Natural killer cell treated with Interleukin-12 subunit alpha and Interleukin-12 subunit beta and Interleukin-15 and Interleukin-18, amount 100 ng/mL, for 72 hours (primary cell): ENCODE results near the gene CA6. TPM values are rescaled to one million over a fixed set of nuclear protein-coding genes. Genes with fewer than 3 reads are reported as not detected.
"Not testable (repeated sequence)": the region's sequence is repeated elsewhere in the genome, so short reads cannot be mapped to it uniquely, and the experiment has no call there.

Experiments used
- ATAC-seq, 2 donors: fragments of 150-1000 bp; cut with Tn5 transposase in 1 of 2; sonication (Bioruptor Pico), chemical (Tn5 transposase) in 1 of 2; 2 replicates each; pipeline ENCODE4 v1.10.0; 2021
- DNase-seq: peaks from one replicate; pipeline ENCODE4 v3.0.0; 2022; ENCODE audit warnings: low spot score
- H3K27ac Mint-ChIP-seq, 2 donors: 1 replicate in 1 of 2; 2 replicates in 1 of 2; pipeline ENCODE4 v1.8.0; 2022; ENCODE audit warnings: mixed read lengths in 2 of 2, mild to moderate bottlenecking in 1 of 2, moderate library complexity in 1 of 2
- H3K27me3 Mint-ChIP-seq, 2 donors: 1 replicate in 1 of 2; 2 replicates in 1 of 2; pipeline ENCODE4 v1.8.0; 2022; ENCODE audit warnings: mixed read lengths in 2 of 2
- H3K36me3 Mint-ChIP-seq: one replicate; pipeline ENCODE4 v1.8.0; 2022; ENCODE audit warnings: mixed read lengths
- H3K4me1 Mint-ChIP-seq, 2 donors: 1 replicate in 1 of 2; 2 replicates in 1 of 2; pipeline ENCODE4 v1.8.0; 2022; ENCODE audit warnings: low read depth in 2 of 2, mixed read lengths in 2 of 2, mild to moderate bottlenecking in 1 of 2
- H3K4me3 Mint-ChIP-seq: one replicate; pipeline ENCODE4 v1.8.0; 2022; ENCODE audit warnings: mixed read lengths
- H3K9me3 Mint-ChIP-seq: 2 replicates; pipeline ENCODE4 v1.8.0; 2022; ENCODE audit warnings: mixed read lengths
- total RNA-seq, 2 donors: library from RNA; stranded (reverse); gene quantifications; one replicate each; pipeline ENCODE4 v1.2.3, GENCODE V29; 2022

The CA6 gene
- total RNA-seq, 2 donors from 2014 or later, result not detected

DNA sequence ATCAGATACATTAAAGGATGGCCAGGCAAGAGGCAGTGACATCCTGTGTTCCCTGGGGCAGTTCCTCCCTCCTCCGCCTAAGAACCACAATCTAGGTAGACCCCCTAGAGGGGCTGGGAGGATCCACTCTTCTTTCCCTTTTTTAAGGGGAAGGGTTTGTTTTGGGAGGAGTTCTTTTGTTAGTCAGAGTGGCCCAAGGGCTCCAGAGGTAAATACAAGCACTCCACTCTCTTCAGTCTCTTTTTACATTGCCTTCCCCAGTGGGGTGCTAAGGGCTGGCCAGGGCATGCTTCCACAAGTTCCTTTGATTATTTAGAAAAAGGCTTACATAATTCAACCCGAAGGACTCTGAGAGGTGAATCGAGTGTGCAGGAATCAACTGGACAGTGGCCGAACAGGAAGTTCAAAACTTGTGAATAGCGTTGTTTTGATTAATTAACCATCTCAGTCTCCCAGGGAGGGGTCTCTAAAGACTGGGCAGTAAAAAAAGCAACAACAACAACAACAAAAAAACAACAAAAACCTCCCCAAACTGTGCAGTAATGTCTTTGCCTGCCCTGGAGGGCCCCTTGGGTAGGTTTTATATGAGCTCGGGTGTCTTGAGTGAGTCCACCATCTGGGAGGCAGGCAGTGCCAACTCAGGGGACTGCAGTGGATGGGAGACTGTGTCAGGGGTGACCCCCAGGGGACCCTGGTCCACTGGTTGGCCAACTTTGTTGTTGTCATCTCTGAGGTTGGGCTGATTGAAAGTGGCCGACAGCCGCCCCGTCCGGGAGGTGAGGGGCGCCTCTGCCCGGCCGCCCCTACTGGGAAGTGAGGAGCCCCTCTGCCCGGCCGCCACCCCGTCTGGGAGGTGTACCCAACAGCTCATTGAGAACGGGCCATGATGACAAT, 34.0 kb upstream of the CA6 start:
- H3K27me3 Mint-ChIP-seq, result peaks cover 7 to 8% of the 10 kb centered on the region in 2 donors
- H3K36me3 Mint-ChIP-seq, result no peaks in the 10 kb centered on the region
- H3K4me3 Mint-ChIP-seq, result no peak overlapping the region
- H3K27ac Mint-ChIP-seq, result no peak overlapping the region
- peaks cover 0 to 4% of the 10 kb centered on the region in 2 donors for H3K4me1 Mint-ChIP-seq
- DNase-seq (no peak), ATAC-seq (no peak)
- no peaks in the 10 kb centered on the region for H3K9me3 Mint-ChIP-seq

DNA sequence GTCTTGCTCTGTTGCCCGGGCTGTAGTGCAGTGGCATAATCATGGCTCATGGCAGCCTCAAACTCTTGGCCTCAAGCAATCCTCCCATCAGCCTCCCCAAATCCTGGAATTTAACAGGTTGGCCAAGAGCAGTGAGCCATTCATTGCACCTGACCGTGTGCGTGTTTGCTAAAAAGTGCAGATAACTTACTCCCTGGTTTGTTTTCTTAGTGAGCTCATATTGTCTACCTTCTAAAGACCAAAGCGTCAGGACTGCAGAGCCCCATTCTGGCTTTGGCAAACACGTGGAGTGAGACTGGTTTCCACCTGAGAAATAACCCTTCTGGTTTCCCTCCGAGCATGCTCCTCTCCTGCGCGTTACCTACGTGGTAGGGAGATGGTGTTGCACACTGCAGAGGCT, 32.2 kb upstream of the CA6 start:
- H3K27ac Mint-ChIP-seq, result no peak overlapping the region
- H3K9me3 Mint-ChIP-seq, result no peaks in the 10 kb centered on the region
- no peaks in the 10 kb centered on the region for H3K36me3 Mint-ChIP-seq
- ATAC-seq (no peak), DNase-seq (no peak)
- peaks cover 4 to 5% of the 10 kb centered on the region in 2 donors for H3K4me1 Mint-ChIP-seq
- H3K4me3 Mint-ChIP-seq, result no peak overlapping the region
- H3K27me3 Mint-ChIP-seq, result peaks cover 7 to 8% of the 10 kb centered on the region in 2 donors

DNA sequence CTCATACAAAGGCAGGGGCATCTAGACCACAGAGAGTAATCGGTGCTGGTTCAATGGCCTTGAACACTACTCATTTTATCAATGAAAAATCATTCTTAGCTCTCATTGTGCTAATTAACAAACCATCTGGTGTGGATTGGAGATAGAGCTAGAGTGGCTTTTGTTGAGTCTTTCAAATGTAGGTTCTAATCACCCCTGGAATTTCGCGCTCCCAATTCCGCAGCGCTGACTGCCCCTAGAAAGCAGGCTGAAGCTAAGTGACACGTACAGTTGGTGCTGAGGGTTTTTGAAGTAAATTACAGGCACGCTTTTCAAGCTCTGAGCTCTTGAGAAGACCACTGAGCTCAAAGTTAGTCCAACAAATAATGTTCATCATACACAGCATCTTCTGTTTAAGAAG, 31.2 kb upstream of the CA6 start:
- Mint-ChIP-seq H3K27ac (no peak overlapping the region), H3K9me3 (no peaks in the 10 kb centered on the region), H3K4me1 (peaks cover 4 to 5% of the 10 kb centered on the region in 2 donors), H3K27me3 (peaks cover 7 to 8% of the 10 kb centered on the region in 2 donors), H3K36me3 (no peaks in the 10 kb centered on the region), H3K4me3 (no peak overlapping the region)
- ATAC-seq (no peak), DNase-seq (no peak)

DNA sequence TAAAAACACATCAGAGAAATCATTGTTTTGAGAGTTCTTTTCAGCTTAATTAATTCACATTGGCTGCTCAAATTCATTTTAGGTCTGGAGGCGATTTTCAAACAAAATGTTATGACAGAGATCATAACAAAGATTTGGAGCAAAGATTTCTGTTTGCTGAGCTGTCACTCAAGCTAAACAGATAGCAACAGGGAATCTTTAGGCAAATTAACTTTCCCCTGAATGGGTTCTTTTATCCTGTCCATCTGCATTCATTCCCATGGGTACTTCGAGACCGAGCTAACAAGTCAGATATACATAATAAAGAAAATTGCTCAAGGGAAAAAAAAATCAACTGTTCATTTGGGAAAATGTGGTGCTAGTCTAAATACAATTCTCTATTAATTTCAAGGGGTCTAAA, 30.2 kb upstream of the CA6 start:
- ATAC-seq, result no peak
- no peak for DNase-seq

DNA sequence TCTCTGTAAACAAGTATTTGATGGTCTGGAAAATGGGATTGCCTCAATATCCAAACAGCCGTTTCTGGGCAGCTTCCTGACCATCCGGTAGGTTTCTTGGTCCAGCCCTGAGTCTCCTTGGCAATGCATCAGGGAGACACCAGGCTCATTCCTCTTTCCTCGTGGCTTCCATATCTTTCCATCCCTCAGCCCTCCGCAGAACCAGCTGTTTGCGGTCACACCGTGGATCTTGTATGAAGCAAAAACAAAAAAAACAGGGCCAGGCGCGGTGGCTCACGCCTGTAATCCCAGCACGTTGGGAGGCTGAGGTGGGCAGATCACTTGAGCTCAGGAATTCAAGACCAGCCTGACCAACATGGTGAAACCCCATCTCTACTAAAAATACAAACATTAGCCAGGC, 28.1 kb upstream of the CA6 start:
- DNase-seq, H3K4me3 Mint-ChIP-seq, H3K9me3 Mint-ChIP-seq, H3K27ac Mint-ChIP-seq, H3K27me3 Mint-ChIP-seq, H3K36me3 Mint-ChIP-seq, ATAC-seq: not testable (repeated sequence)
- H3K4me1 Mint-ChIP-seq, result peaks cover 12 to 15% of the 10 kb centered on the region in 2 donors

More for the DNA sequence above, 30.2 kb upstream of the CA6 start:
- Mint-ChIP-seq H3K9me3 (no peaks in the 10 kb centered on the region), H3K4me1 (peaks cover 0 to 5% of the 10 kb centered on the region in 2 donors), H3K27me3 (peaks cover 2% of the 10 kb centered on the region in 2 donors), H3K27ac (no peak overlapping the region), H3K4me3 (no peak overlapping the region), H3K36me3 (no peaks in the 10 kb centered on the region)

DNA sequence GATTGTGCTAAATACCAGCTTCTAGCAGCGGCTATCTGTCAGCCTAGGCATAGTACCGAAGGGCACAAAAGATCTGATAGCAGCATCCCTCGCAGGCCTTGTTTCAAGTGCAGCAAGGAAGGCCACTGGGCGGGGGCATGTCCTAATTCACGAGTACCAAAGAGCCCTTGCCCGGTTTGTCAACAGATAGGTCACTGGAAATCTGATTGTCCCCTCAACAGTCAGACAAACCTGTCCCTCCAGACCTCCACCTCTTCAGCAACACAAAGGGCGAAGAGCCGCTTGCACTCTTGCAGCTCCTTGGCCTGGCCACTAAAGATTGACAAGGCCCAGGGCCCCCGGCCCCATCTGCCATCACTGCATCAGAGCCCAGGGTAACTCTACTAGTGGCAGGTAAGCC, 22.7 kb upstream of the CA6 start:
- Mint-ChIP-seq H3K27ac (peak overlapping the region in 1 of 2 donors; percentile 22), H3K9me3 (no peaks in the 10 kb centered on the region), H3K4me3 (no peak overlapping the region), H3K36me3 (no peaks in the 10 kb centered on the region), H3K27me3 (no peaks in the 10 kb centered on the region), H3K4me1 (peaks cover 12 to 14% of the 10 kb centered on the region in 2 donors)
- DNase-seq, result no peak
- no peak for ATAC-seq

DNA sequence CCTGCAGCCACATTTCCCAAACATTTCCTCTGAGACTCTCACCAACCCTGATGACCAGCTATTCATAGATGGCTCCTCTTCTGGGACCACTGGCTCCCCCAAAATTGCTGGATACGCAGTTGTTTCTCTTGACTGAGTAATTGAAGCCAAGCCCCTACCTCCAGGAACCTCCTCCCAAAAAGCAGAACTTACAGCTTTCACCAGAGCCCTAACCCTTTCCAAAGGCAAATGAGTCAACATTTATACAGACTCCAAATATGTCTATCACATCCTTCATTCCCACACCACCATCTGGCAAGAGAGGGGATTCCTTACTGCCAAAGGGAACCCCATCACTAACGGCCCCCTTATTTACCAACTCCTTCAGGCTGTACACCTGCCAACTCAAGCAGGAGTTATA, 20.3 kb upstream of the CA6 start:
- Mint-ChIP-seq H3K27me3 (no peaks in the 10 kb centered on the region), H3K9me3 (no peaks in the 10 kb centered on the region), H3K36me3 (no peaks in the 10 kb centered on the region), H3K4me1 (peaks cover 10 to 12% of the 10 kb centered on the region in 2 donors), H3K27ac (no peak overlapping the region), H3K4me3 (no peak overlapping the region)
- no peak for DNase-seq
- ATAC-seq, result no peak

DNA sequence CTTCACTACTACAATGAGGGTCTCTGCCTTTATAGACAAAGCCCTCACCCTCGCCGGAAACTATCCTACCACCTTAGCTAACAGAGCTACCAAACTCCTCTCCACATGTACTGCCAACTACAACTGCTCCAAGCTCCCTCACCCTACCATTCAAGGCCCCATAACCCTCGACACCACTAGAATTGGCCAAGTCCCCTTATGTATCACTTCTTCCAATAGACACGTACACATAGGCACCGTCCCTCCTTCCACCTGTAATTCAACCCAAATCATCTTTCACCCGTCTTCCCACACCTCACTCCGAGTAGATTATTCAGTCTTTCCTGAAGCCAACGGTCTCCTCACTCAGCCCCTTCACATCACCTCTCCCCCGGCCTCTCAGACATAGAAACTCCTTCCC, 19.7 kb upstream of the CA6 start:
- H3K4me3 Mint-ChIP-seq, result no peak overlapping the region
- peak in 1 of 2 donors; percentile 28 for ATAC-seq
- H3K4me1 Mint-ChIP-seq, result peaks cover 8 to 9% of the 10 kb centered on the region in 2 donors

DNA sequence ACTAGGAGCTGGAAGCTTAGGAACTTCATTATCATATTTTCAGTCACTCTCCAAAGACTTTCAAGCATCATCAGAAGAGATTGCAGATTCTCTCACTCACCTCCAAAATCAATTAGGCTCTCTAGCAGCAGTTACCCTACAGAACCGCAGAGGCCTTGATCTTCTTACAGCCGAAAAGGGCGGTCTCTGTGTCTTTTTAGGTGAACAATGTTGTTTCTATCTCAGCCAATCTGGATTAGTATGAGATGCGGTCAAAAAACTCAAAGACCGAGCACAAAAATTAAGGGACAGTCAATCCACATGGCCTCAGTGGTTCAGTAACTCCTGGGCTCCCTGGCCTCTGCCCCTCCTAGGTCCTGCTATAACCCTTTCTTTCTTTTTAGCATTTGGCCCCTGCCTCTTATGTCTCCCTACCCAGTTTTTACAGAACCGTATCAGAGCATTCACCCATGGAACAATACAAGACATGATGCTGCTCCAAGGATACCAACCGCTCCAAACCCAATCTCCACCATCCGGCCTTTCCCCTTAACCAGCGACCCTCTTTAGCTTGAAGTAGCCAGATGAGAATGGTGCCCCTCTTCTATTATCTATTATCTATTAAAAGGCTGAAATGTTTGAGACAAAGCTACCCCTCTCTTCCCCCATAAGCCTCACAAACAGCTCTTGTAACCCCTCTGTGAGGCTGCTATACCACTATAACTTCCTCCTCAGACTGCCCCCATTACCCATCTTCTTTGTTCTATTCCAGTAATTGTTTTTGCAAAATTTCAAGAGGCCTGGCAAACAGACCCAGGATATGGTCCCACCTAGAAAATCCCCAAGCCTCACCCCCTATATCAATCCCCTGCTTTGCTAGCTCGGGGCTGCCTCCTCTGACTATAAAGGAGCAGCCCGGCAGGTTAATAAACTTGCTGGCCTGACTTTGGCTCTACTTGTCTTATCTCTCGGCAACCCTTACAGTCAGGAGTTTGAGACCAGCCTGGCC, 18.7 kb upstream of the CA6 start:
- Mint-ChIP-seq H3K4me1 (no peaks in the 10 kb centered on the region), H3K27me3 (no peaks in the 10 kb centered on the region), H3K36me3 (no peaks in the 10 kb centered on the region), H3K27ac (no peak overlapping the region), H3K9me3 (no peaks in the 10 kb centered on the region), H3K4me3 (no peak overlapping the region)
- ATAC-seq (no peak), DNase-seq (no peak)

More for the DNA sequence above, 19.7 kb upstream of the CA6 start:
- Mint-ChIP-seq H3K27ac (no peak overlapping the region), H3K36me3 (no peaks in the 10 kb centered on the region), H3K9me3 (no peaks in the 10 kb centered on the region), H3K27me3 (no peaks in the 10 kb centered on the region)
- DNase-seq, result no peak

DNA sequence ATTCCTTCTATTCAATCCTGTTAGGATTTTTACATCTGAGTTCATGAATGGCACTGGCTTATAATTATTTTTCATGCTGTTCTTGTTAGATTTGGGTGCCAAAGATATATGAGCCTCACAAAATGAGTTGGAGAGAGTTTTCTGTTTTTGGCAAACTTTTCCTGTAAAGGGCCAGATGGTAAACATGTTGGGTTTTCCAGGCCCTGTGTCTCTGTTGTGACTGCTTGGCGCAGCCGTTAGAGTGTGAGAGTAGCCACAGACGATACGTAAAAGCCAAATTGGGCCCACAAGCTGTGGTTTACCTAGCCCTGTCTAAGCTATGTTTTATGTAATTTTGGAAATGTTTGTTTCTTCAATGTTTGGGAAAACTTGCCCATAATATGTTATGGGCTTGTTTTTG, 15.6 kb upstream of the CA6 start:
- Mint-ChIP-seq H3K4me1 (no peaks in the 10 kb centered on the region), H3K27ac (no peak overlapping the region), H3K27me3 (no peaks in the 10 kb centered on the region), H3K4me3 (no peak overlapping the region), H3K9me3 (no peaks in the 10 kb centered on the region), H3K36me3 (no peaks in the 10 kb centered on the region)
- ATAC-seq (no peak), DNase-seq (no peak)

DNA sequence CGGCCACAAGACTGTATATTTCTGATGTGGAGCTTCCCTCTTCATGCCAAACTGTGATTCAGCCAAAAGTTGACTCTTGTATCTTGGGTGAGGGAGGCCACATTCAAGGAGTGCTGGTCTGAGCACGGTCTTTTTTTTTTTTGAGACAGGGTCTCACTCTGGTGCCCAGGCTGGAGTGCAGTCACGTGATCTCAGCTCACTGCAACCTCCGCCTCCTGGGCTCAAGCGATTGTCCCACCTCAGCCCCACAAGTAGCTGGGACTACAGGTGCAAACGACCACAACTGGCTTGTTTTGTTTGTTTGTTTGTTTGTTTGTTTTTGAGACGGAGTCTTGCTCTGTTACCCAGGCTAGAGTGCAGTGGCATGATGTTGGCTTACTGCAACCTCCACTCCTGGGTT, 8.6 kb upstream of the CA6 start:
- peaks cover 24 to 27% of the 10 kb centered on the region in 2 donors for H3K4me1 Mint-ChIP-seq
- not testable (repeated sequence) for DNase-seq, H3K4me3 Mint-ChIP-seq, H3K36me3 Mint-ChIP-seq, H3K27me3 Mint-ChIP-seq, ATAC-seq, H3K9me3 Mint-ChIP-seq
- peak overlapping the region in 1 of 2 donors; percentile 79 for H3K27ac Mint-ChIP-seq

DNA sequence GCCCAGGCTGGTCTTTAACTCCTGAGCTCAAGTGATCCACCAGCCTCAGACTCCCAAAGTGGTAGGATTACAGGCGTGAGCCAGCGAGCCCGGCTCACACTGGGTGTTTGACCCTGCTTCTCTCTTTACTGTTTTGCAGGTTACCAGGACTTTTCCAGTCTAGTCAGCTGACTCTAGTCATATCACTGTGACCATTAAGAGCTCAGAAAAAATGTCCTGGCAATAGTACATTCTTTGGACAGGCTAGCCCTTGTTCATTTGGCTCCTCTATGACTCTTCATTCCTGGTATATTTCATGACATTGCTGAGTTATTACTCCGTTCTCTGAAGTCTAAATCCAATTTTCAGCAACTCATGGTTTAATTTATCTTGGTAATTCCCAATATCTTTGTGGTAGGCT, 8.0 kb upstream of the CA6 start:
- Mint-ChIP-seq H3K4me1 (peaks cover 27% of the 10 kb centered on the region in 2 donors), H3K27me3 (peaks cover 6 to 8% of the 10 kb centered on the region in 2 donors), H3K36me3 (no peaks in the 10 kb centered on the region), H3K4me3 (peak overlapping the region; percentile 37), H3K9me3 (no peaks in the 10 kb centered on the region), H3K27ac (peak overlapping the region; percentile 44 to 79)
- DNase-seq (no peak), ATAC-seq (no peak)

DNA sequence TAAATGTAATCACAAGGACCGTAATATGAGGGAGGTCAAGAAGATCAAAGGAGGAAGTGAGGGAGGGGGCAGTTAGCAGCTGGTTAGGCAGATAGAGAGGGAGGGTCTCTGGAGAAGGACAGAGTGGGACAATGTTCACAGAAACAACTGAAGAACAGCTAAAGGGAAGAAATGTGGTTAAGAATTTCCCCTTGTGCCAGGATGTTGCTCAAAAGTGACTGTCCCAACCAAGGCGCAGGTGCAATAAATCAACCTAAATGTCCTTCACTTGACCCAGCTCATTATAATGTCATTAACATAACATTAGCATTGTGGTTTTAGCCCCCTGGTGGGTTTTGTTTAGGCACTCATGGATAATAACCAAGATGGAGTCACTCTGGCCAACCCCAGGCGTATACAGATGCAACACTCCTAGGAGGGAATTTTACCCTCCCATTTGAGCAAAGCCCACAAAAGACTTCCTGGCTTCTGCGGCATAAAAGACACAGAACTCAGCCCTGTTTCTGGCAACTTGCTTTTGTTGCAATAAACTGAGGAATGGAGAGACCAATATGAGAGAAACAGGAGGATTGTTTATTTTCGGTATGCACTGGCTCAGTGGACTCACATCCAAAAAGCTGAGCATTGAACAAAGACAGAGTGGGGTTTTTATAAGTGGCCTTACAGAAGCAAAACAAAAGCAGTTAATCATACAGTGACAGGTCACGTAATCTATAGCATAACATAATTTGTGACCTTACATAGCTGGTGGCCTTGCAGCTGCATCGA, 7.3 kb upstream of the CA6 start:
- ATAC-seq (peak; percentile 57 to 69), DNase-seq (no peak)
- H3K36me3 Mint-ChIP-seq, result no peaks in the 10 kb centered on the region
- H3K4me1 Mint-ChIP-seq, result peaks cover 27 to 29% of the 10 kb centered on the region in 2 donors
- H3K27ac Mint-ChIP-seq, result peak overlapping the region; percentile 44 to 79
- H3K9me3 Mint-ChIP-seq, result no peaks in the 10 kb centered on the region
- H3K27me3 Mint-ChIP-seq, result peaks cover 6 to 8% of the 10 kb centered on the region in 2 donors
- H3K4me3 Mint-ChIP-seq, result peak overlapping the region; percentile 37
